ENCODE measurements around the gene HDAC5.
"Not testable (repeated sequence)": the region's sequence is repeated elsewhere in the genome, so short reads cannot be mapped to it uniquely, and the experiment has no call there.

Gene HDAC5

DNA sequence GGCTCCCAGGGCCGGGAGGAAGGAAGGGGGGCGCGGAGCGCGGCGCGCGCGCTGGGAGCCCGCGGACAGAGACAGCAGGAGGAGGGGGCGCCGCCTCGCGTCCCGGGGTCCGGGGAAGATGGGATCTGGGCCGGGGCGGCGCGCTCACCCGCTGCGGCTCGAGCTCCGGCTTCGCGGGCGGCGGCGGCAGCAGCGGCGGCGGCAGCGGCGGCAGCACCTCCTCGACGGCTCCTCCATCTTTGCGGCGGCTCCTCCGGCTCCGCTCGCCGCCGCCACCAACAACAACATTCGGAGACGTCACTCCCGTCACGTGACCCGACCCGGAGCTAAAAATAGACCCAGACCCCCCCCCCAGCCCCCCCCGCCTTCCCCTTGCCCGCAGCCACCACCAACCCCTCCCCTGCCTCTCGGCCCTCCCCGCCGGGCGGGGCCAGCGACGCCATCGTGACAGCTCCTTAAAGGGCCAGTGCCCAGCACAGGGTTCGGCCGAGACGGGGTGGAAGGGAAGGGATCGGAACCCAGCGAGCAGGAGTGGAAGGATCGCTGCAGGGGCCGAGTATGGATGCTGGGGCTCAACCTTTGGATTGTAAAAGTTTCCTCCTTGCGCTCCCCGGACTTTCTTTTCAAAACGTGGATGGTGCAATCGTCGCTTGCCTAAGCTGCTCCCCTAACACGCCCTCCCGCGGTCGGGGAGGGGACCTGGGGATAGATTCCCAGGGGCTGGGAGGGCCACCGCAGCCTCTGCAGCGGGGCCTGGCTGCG is at the start of gene HDAC5:
Gene HDAC5 (minus strand): TSS at position 286 of the 762 bp plus-strand sequence. CDS start 6,126 bp downstream, outside the sequence.
- ATAC-seq, result peak; percentile 96

DNA sequence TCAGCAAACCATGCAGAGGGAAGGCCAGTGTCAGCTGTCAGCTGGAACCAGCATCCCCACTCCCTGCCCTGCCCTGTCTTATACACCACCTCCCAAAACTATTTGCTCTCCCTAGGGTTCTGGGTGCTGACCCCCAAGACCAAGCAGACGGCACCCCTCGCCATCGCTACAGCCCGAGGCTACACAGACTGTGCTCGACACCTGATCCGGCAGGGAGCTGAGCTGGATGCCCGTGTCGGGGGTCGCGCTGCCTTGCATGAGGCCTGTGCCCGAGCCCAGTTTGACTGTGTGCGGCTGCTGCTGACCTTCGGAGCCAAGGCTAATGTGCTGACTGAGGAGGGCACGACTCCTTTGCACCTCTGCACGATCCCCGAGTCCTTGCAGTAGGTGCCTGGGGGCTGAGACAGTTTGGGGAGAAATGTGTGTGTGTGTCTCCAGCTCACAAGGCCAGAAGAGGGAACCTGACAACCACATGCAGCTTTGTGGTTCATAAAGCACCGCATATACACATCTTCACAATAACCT is 48.6 kb upstream of the HDAC5 start:
- no peak for ATAC-seq

DNA sequence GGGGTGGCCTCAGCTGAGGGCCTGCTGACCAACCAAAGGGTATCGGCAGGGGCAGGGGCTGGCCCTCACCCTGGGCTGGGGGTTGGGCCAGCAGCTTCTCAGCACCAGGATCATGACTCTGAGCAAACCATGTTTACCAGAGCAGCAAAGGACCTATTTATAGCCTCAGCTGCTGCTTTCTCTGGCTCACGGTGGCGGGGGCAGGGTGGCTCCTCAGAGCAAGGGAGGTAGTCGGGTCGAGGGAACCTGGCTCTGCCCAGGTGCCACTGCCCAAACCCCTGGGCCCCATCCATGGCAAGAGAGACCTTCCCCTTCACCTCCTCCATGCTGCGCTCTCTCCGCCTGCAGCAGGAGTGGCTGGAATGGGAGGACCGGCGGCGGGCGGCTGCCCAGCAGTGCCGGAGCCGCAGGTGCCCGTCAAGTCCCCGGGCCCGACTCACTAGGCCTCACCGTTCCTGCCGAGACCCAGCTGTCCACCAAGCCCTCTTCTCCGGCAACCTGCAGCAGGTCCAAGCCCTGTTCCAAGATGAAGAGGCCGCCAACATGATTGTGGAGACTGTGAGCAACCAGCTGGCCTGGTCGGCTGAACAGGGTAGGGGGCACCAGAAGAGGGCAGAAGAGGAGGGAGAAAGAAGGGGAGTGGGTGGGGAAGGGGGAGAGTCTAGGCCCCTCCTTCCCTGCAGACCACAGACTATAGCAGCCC is 47.2 kb upstream of the HDAC5 start, which contains the start of gene ASB16:
Gene ASB16 (plus strand): TSS at position 206 of the 703 bp plus-strand sequence. CDS start 86 bp downstream, at position 292.
- ATAC-seq, result no peak

DNA sequence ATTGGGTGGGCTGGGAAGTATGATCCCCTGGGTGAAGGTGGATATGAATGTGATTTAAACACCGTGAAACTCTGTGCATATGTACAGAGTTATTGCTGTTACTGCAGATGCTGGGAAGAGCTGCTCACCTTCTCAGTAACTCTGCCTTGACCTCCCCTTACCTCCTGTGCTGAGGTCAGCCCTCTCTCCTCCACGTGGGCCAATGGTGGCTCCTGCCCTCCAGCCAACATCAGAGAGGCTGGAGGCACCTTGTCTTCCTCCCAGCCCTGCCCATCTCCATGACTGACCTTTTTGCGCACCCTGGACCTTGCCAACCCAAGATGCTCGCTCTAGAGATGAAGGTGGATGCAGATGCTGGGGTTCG is 46.7 kb upstream of the HDAC5 start:
- ATAC-seq, result no peak

DNA sequence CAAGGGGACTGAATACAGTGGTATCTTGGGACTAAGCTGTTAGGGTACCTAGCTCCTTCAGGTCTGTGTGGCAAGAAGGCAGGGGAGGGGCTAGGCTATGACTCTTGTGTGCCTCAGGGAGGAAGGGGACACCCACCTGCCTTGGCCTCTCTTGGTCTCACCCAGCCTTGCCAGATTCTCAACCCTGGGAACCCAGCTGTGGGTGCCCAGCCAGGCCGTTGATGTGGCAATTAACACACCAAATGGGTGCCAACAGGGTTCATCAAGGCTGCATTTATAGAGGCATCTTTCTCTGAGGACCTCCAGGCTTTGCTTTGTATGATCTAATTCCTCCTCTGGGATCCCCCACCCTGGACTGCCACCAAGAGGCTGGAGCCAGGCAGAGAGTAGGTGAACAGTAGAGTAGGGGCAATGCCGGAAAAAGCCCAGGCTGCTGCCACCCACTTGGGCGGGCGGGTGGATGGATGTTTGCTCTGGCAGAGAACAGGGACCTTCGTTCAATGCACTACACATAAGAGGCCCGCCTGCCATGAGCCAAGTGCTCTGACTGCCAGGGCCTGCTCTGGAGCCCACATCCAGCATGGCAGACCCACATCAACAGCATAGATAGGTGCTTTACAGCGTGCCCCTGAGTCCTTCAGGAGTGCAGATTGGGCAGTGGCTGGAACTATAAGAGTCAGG is 43.9 kb upstream of the HDAC5 start:
- ATAC-seq, result no peak

DNA sequence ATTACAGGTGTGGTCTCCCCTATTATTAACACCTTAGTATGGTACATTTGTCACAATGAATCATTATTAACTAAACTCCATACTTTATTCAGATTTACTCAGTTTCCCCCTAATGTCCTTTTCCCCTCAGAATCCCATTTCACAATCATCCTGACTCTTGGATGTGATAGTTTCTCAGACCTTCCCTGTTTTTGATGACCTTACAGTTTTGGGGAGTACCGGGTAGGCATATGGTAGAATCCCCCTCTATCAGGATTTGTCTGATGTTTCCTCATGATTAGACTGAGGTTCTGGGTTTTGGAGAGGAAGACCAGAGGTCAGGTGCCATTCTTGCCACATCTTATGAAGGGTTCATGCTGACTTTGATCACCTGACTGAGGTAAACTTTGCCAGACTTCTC is 41.0 kb upstream of the HDAC5 start:
- no peak for ATAC-seq

DNA sequence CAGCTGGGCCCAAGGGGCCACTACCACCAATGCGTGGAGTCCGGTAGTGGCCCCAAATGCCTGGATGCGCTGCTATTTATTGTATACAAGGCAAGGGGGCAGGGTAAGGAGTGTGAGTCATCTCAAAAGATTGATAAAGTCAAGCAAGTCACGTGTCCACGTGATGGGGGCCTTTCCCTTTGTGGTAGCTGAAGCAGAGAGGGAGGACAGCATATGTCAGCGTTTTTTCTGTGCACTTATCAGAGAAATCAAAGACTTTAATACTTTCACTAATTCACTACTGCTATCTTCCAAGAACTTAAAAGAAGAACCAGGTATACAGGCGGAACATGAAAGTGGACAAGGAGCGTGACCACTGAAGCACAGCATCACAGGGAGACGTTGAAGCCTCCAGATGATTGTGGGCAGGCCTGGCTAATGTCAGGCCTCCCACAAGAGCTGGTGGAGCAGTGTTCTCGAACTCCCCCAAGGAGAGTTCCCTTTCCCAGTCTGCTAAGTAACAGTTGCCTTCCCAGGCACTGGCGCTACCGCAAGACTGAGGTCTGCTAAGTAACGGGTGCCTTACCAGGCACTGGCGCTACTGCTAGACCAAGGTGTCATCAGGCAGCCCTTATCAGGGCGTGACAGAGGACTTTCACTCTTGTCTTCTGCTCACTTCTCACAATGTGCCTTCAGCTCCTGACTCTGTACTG is 36.2 kb upstream of the HDAC5 start:
- peak; percentile 65 to 81 for ATAC-seq

DNA sequence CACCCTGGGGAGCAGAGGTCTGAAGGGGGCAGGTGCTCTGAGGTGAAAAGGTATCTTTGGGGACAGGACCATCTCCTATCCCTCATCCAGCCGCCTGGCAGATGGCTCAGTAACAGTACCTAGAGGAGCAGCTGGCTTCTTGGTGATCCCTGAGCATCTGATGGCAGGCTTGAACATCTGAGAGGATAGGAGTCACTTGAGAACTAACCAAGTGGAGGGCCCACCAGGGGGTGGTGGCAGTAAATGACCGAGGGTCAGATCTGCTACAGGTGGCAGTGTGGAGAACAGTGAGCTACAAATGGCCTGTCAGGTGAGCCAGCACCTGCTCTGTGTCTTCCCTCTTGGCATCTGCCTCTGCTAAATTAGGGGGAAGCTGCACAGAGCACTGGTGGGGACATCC is 32.0 kb upstream of the HDAC5 start:
- ATAC-seq, result no peak

DNA sequence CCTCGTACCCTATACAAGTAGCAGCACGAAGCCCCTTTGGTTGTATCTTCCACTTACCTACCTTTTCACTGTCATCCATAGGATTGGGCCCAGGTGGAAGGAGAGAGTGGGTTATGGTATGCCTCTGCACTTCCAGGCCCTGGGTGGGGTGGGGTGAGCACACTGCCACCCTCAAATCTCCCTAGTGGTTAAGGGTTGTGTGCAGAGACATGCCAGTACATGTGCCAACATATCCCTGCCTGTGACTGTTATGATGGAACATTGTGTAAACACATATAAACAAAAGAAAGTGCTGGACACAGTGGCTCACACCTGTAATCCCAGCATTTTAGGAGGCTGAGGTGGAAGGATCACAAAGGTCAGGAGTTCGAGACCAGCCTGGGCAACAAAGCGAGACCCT is 29.4 kb upstream of the HDAC5 start:
- ATAC-seq, result no peak

DNA sequence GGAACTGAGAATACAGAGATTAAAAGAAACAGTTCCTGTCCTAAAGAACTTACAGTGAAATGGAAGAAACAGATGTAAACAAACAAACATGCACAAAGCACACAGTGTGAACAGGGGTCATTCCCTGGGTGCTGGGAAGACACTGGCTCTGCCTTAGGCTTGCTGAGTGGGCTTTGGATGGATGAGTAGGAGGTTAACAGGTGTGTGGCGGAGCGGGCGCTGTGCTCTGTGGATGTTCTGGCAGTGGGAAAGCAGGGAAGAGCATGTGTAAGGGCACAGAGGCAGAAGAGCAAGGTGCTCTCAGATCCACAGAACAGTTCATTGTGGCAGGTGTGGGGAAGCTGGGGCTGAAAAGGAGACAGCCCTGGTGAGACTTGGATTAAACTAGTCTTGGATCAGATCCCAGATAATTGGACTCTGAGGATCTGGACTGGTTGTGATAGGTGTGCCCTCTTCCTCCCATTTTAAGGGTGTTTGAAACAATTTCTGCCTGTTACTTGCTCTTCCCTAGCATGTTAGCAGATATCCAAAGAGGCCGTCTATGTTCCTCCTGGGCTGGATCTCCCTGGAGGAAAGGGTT is 26.4 kb upstream of the HDAC5 start:
- ATAC-seq, result no peak

DNA sequence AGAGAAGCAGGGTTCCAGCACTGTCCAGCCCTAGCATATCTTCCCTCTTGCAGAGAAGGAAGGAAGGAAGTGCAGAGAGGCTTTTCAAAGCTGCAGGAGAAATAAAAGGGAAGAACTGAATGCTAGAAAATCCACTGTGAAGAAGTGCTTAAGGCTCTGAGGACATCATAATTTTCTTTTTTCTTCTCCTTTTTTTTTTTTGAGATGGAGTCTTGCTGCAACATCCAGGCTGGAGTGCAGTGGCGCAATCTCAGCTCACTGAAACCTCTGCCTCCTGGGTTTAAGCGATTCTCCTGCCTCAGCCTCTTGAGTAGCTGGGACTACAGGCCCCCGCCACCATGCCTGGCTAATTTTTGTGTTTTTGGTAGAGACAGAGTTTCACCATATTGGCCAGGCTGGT is 25.6 kb upstream of the HDAC5 start:
- not testable (repeated sequence) for ATAC-seq

DNA sequence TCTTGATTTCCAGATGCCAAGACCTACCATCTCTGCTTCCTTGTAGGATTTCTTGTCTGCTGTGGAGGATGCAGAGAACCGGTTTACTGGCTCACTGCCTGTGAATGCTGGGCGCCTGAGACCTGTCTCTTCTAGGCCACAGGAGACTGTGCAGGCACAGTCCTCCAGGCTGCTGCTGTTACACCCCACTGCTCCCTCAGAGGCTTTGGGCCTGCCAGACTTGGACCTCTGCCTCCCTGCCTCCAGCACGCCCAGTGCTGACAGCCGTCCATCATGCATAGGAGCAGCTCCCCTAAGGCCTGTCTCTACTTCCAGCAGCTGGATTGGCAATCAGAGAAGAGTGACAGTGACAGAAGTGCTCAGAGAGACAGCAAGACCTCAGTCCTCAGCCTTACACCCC is 24.4 kb upstream of the HDAC5 start:
- no peak for ATAC-seq

DNA sequence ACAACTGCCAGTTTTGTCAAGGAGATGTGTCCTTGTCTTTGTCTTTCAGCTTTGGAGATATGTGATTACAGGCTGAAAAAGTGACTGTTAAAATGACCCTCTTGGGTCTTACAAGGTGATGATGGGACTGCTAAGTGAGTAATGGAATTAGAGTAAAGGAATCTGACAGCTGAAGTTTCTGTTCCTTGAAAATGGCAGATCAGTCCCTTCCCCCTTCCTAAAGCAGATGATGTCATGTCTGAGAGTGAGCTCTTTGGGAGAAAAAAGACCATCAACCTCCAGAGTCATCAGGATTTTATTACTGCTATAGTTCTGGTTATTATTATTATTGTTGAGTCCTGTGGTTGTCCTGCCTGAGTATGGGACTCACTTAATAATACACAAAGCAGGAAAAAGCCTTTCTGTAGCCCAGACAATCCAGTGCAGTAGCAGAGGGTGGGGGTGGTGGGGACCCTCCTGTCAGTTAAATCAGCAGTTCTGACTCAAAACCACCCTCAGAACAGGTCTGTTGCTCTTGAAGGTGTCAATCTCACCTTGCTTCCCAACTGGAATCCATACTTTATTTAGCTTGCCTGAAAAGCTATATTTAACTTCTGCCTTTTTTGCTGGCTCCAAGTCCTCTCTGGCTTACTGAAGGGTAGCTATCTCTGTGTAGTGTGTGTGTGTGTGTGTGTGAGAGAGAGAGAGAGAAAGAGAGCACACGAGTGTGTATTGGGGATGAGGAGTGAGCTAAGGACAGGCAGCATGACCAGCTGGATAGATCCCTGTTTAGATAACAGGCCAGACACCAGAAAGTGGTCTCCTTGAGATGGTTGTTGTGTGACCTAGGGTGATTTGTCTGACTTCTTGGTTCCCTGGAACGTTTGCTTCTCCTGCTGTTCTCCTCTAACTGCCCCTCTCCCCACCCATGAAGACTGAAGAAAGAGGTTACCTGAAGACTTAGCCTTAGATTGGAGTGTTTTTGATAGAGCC is 23.2 kb upstream of the HDAC5 start:
- ATAC-seq, result no peak

DNA sequence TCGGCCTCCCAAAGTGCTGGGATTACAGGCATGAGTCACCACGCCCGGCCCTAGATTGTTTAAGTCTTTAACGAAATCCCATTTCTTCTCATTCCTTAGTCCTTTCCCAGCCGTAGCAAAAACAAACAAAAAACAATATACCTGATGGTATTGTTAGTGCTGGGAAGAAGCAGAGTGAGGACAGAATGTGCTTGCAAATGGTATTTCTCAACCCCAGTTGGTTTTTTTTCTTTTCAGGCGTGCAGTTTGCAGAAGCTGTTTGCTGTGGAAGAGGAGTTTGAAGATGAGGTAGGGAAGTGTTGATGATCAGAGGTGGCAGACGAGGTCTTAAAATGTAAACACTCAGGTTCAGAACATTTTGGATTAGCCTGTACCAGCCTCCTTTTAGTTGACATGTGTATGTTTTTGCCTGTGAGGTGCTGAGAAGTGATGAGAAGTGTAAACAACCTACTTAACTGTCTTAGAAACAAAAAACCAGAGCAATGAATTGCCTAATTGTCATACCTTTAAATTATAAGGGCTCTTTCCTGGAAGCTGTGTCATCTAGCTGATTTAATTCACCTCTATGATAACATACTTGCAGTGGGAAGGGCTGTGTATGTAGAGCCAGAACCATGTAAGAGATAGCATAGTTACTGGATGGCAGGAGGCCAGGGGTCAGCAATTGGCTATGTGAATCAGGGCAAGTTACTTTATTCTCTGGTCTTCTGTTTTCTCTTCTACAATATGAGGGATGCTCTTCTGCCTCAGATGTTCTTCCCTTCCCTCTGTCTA is 21.7 kb upstream of the HDAC5 start:
- ATAC-seq, result no peak

DNA sequence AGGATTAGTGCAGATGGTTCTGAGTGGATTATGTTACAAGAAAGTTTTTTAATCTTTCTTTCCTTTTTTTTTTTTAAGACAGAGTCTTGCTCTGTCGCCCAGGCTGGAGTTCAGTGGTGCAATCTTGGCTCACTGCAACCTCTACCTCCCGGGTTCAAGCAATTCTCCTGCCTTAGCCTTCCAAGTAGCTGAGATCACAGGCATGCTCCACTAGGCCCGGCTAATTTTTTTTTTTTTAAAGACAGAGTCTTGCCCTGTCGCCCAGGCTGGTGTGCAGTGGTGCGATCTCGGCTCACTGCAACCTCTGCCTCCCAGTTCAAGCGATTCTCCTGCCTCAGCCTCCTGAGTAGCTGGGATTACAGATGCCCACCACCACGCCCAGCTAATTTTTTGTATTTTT is 20.5 kb upstream of the HDAC5 start:
- ATAC-seq, result not testable (repeated sequence)

DNA sequence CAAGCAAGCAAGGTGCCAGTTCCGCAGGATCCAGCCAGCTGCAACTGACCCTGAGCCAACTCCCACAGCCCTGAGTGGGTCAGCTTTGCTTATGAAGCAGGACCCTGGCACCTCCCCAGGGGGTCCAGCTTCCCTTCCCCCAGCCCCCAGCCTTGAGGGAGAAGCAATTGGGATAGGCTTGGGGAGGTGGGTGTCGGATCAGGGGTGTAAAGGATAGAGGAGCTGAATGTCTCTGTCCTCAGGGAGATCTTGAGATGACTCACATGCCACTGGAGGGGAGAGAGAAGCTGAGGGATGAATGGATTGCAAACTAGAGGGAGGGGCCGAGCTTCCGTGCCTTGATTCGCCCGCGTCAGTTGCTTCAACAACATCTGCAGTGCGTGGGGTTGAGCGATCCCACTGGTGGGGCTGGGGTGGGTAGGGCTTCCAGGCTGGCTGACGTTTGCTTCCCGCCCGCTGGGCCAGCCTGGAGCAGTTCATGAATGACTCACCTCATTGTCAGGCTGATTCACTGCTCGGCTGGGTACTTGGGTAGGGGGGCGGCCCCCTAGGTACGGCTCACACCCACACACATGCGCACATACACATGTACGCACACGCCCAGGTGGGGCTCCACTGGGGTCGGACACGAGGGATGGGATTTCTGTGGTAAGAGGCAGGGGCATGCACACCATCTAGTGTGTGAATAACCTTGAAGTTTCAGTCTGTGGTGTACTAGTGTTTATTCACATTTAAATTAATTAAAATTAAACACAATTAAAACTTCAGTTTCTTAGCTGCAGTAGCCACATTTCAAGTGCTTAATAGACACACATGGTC is 14.7 kb upstream of the HDAC5 start:
- peak; percentile 81 to 83 for ATAC-seq

DNA sequence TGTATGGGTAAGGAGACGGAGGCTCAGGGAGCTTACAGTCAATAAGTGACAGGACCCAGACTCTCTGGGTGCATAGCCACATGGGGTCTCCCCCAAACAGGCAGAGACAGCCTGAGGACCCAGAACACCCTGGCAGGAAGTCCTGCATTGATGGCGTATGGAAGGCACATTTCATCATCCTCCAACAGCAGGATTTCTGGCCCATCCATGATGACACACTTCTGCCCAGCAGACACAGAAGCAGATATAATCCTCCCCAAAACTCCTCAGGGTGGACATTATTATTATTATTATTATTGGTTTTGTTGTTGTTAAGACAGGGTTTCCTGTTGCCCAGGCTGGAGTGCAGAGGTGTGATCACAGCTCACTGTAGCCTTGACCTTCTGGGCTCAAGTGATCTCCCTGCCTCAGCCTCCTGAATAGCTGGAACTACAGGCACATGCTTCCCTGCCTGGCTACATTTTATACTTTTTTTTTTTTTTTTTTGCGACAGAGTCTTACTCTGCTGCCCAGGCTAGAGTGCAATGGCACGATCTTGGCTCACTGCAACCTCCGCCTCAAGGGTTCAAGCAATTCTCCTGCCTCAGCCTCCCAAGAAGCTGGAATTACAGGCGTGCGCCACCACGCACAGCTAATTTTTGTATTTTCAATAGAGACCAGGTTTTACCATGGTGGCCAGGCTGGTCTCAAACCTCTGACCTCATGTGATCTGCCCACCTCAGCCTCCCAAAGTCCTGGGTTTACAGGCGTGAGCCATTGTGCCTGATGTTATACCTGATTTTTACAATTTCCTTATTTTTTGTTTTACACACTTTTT is 11.5 kb upstream of the HDAC5 start:
- ATAC-seq, result no peak

DNA sequence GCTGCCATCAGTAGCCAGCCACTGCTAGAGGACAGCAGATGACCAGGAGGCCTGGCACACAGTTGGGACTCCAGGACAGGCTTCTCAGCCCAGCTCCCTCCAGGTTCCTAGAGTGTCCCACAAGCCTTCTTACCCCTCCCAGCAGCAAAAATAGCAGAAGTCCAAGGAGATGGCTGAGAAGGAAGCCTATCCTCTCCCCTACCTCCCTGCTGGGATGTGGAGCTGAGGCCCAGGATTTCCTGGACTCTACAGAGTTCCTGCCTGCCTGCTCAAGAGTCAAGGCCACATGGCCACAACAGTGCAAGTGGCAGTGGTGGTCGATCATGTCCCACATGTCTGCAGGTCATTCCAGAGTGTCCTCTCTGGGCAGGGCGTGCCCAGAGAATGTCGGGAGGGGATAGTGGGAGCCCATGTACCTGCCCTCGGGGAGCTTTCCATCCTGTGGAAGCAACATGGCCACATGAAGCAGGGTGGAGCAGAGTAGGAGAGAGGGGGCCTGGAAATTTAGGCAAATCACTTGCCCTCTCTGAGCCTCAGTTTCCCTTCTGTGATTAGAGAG is 10.6 kb upstream of the HDAC5 start:
- no peak for ATAC-seq
